ENCODE data around the gene KCND3.

The KCND3 gene

DNA sequence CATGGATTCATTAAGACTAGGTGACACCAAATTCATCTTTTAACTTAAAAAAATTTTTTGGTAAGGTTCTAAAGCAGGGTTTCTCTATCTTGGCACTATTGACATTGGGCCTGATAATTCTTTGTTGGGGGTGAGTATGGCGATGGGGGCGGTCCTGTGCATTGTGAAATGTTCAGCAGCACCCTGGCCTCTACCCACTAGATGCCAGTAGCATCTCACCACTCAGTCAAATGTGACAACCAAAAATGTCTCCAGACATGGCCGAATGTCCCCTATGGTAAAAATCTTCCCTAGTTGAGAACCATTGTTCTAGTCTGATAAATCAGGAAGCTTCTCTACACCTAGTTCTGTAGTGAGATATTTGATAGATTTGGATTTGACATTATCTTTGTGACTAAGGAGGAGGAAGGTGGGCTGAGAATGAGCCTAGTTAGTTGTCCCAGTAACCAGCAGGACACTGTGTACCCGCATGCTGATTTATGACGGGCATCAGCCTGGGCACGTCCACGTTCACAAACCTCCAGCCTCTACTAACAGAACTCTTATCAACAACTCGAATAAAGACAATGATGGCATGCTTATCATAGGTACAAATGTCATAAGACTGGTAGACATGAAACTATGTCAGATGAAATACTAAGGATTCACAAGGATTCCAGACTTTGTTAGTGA, 104.6 kb downstream of the KCND3 start:
- DNase-seq (ENCODE audit: extremely low read depth in 1 of 2, low read depth in 1 of 2) = no peak

DNA sequence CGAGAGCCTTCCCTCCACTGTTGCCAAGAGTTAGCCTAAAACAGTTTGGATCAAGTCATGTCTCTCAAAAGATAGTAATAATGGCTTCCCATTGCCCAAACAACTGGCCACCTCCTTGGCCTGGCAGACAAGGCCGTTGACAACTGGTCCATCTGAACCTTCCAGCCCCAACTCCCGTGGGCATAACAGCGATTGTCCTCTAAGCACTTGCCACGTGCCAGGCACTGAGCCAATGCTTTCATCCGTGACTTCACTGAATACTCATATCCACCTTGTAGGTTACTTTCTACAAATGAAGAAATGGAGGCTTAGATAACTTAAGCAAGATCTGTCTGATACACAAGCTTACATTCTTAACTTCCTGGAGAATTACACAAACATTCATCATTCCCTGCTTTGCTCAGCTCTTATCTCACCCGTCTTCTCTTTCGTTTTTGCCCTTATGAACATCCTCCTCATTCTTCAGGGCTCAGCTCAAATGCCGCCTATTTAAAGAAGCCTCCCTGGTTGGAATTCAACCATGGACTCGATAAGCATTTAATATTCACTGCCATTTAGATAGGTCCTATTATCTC, 106.4 kb downstream of the KCND3 start:
- DNase-seq (ENCODE audit: extremely low read depth in 1 of 2, low read depth in 1 of 2) = no peak

GRCh38 chr1:111882559-111882958, 106.9 kb downstream of the KCND3 start:
- no peak for DNase-seq (ENCODE audit: extremely low read depth in 1 of 2, low read depth in 1 of 2)

DNA sequence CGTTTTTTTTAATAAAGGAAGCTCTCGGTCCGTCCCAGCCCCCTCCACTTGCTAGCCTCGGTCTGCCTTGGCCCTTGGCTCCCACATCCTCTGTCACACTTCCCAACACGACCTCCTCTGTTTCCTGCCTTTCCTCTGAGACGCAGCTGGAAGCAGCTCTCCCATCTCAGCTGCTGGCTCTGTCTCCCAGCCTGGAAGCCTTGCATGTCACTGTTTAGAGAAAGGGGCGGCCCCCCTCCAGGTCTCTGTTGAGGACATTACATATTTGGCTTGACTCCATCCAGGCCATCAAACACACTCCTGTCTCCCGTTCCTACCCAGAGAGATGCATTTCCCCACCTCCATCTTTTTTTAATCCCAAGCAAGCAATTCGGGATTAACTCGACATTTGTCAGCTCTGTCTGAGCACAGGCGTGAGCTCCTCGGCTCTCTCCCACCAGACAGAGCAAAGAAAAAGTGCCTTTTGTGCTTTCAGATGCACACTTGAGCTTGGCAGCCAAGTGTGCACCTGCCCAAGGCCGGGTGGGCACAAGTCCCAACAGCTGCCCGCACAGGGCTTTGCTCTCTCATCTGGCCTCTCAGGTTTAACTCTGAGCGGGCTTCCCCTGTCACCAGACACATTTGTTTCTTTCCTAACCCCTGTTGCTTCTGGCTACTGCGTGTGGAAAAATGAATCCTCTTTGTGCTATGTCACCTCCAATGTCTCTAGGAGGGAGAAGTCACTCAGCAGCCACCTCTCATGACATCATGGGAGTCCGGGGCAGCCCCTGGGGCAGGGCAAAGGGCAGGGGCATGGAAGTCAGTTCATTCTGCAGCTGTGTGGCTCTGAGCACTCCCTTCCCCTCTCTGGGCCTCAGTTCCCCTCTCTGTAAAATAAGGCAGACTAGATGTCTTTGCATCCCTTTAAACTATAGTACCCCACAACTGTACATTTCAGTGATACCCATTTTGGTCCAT, 108.3 kb downstream of the KCND3 start:
- no peak for DNase-seq (ENCODE audit: extremely low read depth in 1 of 2, low read depth in 1 of 2)

DNA sequence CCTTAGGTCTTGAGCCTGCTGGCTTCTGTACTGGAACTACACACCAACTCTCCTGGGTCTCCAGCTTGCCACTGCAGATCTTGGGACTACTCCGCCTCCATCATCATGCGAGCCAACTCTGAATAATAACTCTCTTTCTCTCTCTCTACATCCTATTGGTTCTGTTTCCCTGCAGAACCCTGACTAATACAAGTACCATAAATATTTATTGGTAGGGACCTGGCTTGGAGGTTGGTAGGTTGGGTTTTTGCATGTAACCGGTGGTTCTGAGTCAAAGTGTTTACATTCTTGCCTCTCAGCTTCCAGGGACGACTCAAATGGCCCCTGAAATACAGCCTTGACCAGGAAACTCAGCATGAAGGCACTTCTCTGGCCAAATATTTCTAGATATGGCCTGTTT, 110.4 kb downstream of the KCND3 start:
- no peak for DNase-seq (ENCODE audit: extremely low read depth in 1 of 2, low read depth in 1 of 2)

GRCh38 chr1:111878649-111879048, 110.8 kb downstream of the KCND3 start:
- no peak for DNase-seq (ENCODE audit: extremely low read depth in 1 of 2, low read depth in 1 of 2)

DNA sequence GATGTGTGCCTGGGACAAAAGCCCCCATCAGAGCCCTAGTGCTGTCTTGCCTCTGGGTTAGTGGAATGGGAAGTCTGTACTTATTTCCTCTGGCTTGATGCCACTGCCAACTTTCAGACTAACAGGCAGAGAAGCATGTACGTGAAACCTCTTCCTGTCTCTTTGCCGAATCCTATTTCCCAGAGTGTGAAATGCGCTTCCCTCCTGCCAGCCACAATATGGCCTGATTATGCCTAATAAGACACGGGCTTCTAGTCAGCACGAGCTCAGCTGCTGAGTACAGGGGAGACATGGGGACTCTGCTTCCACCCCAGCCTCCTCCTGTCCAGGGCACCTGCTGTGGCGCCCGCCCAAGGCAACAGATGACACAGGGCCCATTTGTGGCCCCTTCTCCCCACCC, 111.4 kb downstream of the KCND3 start:
- DNase-seq (ENCODE audit: extremely low read depth in 1 of 2, low read depth in 1 of 2) = no peak

GRCh38 chr1:111876631-111877030, 112.8 kb downstream of the KCND3 start:
- no peak for DNase-seq (ENCODE audit: extremely low read depth in 1 of 2, low read depth in 1 of 2)

GRCh38 chr1:111875640-111876039, 113.8 kb downstream of the KCND3 start:
- DNase-seq (ENCODE audit: extremely low read depth in 1 of 2, low read depth in 1 of 2) = no peak

GRCh38 chr1:111873460-111874030, 115.9 kb downstream of the KCND3 start:
- DNase-seq (ENCODE audit: extremely low read depth in 1 of 2, low read depth in 1 of 2) = no peak

- no peak for DNase-seq (ENCODE audit: extremely low read depth in 1 of 2, low read depth in 1 of 2)
Measured at GRCh38 chr1:111870181-111870580, 119.3 kb downstream of the KCND3 start.

DNA sequence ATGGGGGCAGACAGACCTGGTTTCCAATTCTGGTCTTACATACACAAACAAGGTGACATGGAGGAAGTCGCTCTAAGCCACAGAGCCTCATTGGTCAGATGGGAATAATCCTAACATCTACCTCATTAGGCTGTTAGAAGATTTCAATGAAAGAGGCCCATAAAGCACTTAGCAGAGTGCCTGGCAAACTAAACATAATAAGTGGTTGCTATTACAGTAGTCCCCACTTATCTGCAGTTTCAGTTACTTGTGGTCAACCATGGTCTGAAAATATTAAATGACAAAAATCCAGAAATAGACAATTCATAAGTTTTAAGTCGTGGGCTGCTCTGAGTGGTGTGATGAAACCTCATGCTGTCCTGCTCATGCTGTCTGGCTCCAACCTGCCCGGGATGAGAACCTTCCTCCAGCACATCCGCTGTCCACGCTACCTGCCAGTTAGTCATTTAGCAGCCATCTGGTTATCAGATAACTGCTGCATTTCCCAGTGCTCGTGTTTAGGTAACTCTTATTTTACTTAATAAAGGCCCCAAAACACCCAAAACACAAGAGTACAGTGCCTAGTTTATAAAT, 121.5 kb downstream of the KCND3 start:
- DNase-seq (ENCODE audit: extremely low read depth in 1 of 2, low read depth in 1 of 2) = no peak

- no peak for DNase-seq (ENCODE audit: extremely low read depth in 1 of 2, low read depth in 1 of 2)
Measured at GRCh38 chr1:111864862-111865261, 124.6 kb downstream of the KCND3 start.

DNA sequence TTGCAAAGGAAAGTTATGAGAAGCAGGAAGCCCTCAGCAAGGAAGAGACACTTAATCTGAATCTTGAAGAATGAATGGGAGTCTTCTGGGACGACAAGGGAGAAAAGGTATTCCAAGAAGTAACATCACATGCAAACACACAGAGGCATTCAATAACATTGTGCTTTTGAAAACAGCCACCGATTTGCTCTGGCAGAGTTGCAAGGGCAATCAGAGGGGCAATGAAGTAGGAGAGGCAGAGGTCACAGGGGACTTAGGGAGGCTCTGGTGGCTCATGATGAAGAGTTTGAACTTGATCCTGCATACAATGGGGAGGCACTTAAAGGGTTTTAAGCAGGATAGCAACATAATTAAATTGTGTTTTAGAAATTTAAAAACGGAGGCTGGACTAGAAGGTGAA, 126.1 kb downstream of the KCND3 start:
- no peak for DNase-seq (ENCODE audit: extremely low read depth in 1 of 2, low read depth in 1 of 2)

DNA sequence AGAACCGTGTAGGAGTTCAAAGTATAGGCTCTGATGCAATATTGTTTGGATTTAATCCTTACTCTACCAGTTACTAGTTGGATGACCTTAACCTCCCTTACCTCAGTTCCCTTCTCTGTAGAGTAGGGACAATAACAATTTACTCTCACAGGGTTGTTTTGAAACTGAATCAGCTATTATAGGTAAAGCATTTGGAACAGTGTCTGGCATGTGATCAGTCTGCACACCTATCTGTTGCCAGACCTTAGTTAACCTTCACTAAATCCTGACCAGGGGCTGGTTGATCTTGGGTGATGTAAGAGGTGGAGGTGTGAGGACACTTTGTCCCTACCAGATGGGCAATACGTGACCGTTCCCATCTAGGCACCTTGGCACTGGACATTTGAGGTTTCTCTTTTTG, 126.9 kb downstream of the KCND3 start:
- DNase-seq (ENCODE audit: extremely low read depth in 1 of 2, low read depth in 1 of 2) = no peak

DNA sequence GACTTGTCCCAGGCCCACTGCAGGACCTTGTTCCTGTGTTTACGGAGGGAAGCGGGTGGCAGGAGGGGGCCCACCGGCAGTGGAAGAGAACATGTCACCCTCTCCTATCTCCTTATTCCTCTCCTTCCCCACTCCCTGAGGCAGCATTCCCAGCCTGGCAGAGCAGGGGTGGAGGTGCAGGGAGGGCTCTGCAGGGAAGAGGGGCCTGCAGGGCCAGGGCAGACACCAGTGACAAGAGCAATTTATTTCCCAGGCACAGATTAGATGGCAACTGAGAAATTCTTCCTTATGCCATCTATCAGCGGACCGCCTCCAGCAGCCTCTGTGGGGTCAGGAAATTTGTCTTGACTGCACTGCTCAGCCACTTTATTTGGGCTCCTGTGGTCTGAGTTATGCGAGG, 127.9 kb downstream of the KCND3 start:
- DNase-seq (ENCODE audit: extremely low read depth in 1 of 2, low read depth in 1 of 2) = no peak

DNA sequence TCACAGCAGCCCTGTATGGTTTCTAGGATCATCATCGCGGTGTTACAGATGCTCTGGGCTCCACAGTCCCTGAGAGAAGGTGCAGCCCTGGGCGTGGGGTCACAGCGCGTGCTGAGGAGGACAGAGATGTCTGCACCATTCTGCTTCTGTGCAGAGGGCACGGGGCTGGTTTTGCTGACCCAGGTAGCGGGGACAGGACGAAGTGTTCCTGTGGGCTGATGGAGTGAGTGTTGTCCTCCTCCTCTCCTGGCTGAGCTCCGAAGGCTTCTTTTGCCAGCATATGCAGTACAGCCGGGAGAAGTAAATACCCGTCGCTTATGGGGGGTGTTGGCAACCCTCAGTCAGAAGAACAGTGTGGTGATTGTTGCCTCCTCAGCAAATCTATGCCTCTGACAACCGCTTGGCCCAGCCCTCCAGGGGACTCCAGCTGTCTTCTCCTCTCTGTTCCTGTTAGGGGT, 132.2 kb downstream of the KCND3 start:
- no peak for DNase-seq (ENCODE audit: extremely low read depth in 1 of 2, low read depth in 1 of 2)

DNA sequence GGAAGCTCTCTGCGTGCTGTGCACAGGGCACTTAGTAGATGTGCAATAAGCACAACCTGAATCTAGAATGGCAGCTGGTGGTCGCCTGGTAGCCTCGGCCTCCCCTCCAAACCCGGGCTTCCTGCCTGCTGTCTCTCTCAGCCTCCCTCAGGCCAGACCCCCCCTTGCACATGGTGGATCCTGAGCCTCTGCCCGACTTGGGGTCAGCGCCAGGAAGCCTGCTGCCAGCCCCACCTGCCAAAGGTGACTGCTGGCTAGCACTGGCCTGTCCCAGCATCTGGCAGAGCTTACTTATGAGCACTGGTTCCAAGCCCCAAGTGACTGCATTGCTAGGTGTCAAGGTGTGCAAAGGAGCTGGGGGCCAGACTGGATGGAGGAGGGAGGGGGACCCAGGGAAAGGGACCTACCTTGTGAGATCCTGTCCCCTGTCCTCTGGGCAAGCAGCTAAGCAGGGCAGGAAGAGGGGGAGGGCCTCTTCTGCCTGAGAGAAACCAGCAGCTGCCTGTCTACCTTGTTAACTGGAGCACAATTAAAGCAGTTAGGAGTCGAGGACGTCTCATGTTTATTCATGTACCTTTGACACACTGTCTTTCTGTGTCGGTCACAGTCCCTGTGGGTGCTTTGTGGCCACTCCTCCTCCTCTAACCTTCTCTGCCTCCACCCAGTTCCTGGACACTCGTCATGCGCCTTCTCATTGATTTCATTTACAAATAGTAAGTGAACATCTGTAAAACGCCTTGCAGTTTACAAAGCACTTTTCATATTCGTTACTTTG, 132.9 kb downstream of the KCND3 start:
- DNase-seq (ENCODE audit: extremely low read depth in 1 of 2, low read depth in 1 of 2) = no peak

- no peak for DNase-seq (ENCODE audit: extremely low read depth in 1 of 2, low read depth in 1 of 2)
Measured at GRCh38 chr1:111855260-111855659, 134.2 kb downstream of the KCND3 start.

- no peak for DNase-seq (ENCODE audit: extremely low read depth in 1 of 2, low read depth in 1 of 2)
Measured at GRCh38 chr1:111852261-111852721, 137.2 kb downstream of the KCND3 start.

Data from stimulated activated CD8-positive, alpha-beta memory T cell treated with anti-CD3 and anti-CD28 coated beads, Interleukin-7, amount 100 ng/mL, for 48 hours (primary cell).